ENCODE data around the gene GSTA3.
"Not testable (repeated sequence)": the region's sequence is repeated elsewhere in the genome, so short reads cannot be mapped to it uniquely, and the experiment has no call there.

GSTA3 gene

GRCh38 chr6:52858416-52858815 is 51.1 kb downstream of the GSTA3 start:
- DNase-seq = no peak

- not testable (repeated sequence) for DNase-seq
These were observed 53.4 kb downstream of the GSTA3 start for GRCh38 chr6:52856137-52856536.

GRCh38 chr6:52849137-52849536 is 60.4 kb downstream of the GSTA3 start:
- DNase-seq = no peak

Data from fibroblast of skin of abdomen (primary cell).